GM18907 (cell line): ENCODE results near the gene PPP4R1.
"Not testable (repeated sequence)": the region's sequence is repeated elsewhere in the genome, so short reads cannot be mapped to it uniquely, and the experiment has no call there.

Experiments
- ATAC-seq: cut with Tn5 transposase; IDR thresholded peaks from one replicate; pipeline ENCODE4 v1.9.1; 2021; ENCODE audit warnings: mild to moderate bottlenecking, moderate library complexity; ENCODE audit not compliant: unreplicated experiment

The PPP4R1 gene

GRCh38 chr18:9614401-9615279, at the start of gene PPP4R1:
Gene PPP4R1 (minus strand): TSS chr18:9614559. CDS start chr18:9614484, 75 bp downstream.
- peak; percentile 52 for ATAC-seq

- ATAC-seq = no peak
Measured at GRCh38 chr18:9663377-9663776, 49.0 kb upstream of the PPP4R1 start.

- no peak for ATAC-seq
Measured at GRCh38 chr18:9661564-9661963, 47.2 kb upstream of the PPP4R1 start.

- no peak for ATAC-seq
Measured at GRCh38 chr18:9659499-9660375, 45.4 kb upstream of the PPP4R1 start.

GRCh38 chr18:9658087-9658641, 43.8 kb upstream of the PPP4R1 start:
- ATAC-seq = no peak

- ATAC-seq = no peak
Measured at GRCh38 chr18:9655232-9655767, 40.9 kb upstream of the PPP4R1 start.

- no peak for ATAC-seq
Measured at GRCh38 chr18:9653390-9653789, 39.0 kb upstream of the PPP4R1 start.

- ATAC-seq = no peak
Measured at GRCh38 chr18:9649164-9649540, 34.8 kb upstream of the PPP4R1 start.

- no peak for ATAC-seq
Measured at GRCh38 chr18:9648431-9649163, 34.2 kb upstream of the PPP4R1 start.

GRCh38 chr18:9647496-9648323, 33.4 kb upstream of the PPP4R1 start:
- ATAC-seq = no peak

- no peak for ATAC-seq
Measured at GRCh38 chr18:9643549-9643948, 29.2 kb upstream of the PPP4R1 start.

GRCh38 chr18:9642799-9643462, 28.6 kb upstream of the PPP4R1 start:
- no peak for ATAC-seq

- ATAC-seq = not testable (repeated sequence)
Measured at GRCh38 chr18:9641081-9641480, 26.7 kb upstream of the PPP4R1 start.

- no peak for ATAC-seq
Measured at GRCh38 chr18:9638886-9639285, 24.5 kb upstream of the PPP4R1 start.

GRCh38 chr18:9637036-9637767, 22.8 kb upstream of the PPP4R1 start:
- no peak for ATAC-seq

- no peak for ATAC-seq
Measured at GRCh38 chr18:9634856-9635255, 20.5 kb upstream of the PPP4R1 start.

GRCh38 chr18:9631814-9632496, 17.6 kb upstream of the PPP4R1 start:
- no peak for ATAC-seq

GRCh38 chr18:9630444-9630843, 16.1 kb upstream of the PPP4R1 start:
- no peak for ATAC-seq
